HFF-Myc (cell line): ENCODE data around the gene NUDT4.

Experiments used
- DNase-seq: peaks from one replicate; pipeline ENCODE4 v3.0.0-alpha.2; 2011; ENCODE audit warnings: low read depth; ENCODE audit errors: extremely low read depth
- H3K4me3 ChIP-seq: replicated peaks from 2 replicates; pipeline ENCODE4 v1.5.1; 2011; ENCODE audit warnings: low read depth, mild to moderate bottlenecking, control low read depth, low read length
- CTCF ChIP-seq: IDR thresholded peaks from 2 replicates; pipeline ENCODE4 v1.5.1; 2012; ENCODE audit warnings: mild to moderate bottlenecking, low read depth, low read length, control low read depth; ENCODE audit errors: missing control alignments

Gene NUDT4

GRCh38 chr12:93377252-93378195 lies at the start of gene NUDT4:
Gene NUDT4, plus strand, starts transcription at chr12:93377925. Its CDS starts 398 bp downstream, at chr12:93378323.
- peak; percentile 67 for DNase-seq
- TF ChIP-seq CTCF: no peak
- peak within 1 kb of the TSS; percentile 94 for H3K4me3 ChIP-seq

DNA sequence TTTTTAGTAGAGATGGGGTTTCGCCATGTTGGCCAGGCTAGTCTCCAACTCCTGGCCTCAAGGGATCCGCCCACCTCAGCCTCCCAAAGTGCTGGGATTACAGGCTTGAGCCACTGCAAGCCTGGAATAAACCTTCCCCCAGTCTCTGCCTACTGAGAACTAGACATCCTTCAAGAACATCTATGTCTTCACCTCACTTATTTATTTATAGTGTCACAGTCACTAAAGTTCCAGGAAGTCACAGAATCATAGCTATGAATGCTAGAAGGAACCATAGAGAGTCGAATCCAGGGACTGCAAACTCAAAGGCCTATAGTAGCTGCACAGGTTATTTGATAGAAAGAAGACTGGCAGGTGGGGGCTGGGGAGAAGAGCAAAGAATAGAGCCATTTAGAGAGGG lies 44.7 kb upstream of the NUDT4 start:
- no peak overlapping the region for H3K4me3 ChIP-seq
- TF ChIP-seq CTCF: no peak
- DNase-seq: no peak

- H3K4me3 ChIP-seq: no peak overlapping the region
- DNase-seq: no peak
- TF ChIP-seq CTCF: no peak
Observed at GRCh38 chr12:93333828-93334227, 43.9 kb upstream of the NUDT4 start.

GRCh38 chr12:93335603-93336162 lies 42.0 kb upstream of the NUDT4 start:
- TF ChIP-seq CTCF: no peak
- no peak for DNase-seq

DNA sequence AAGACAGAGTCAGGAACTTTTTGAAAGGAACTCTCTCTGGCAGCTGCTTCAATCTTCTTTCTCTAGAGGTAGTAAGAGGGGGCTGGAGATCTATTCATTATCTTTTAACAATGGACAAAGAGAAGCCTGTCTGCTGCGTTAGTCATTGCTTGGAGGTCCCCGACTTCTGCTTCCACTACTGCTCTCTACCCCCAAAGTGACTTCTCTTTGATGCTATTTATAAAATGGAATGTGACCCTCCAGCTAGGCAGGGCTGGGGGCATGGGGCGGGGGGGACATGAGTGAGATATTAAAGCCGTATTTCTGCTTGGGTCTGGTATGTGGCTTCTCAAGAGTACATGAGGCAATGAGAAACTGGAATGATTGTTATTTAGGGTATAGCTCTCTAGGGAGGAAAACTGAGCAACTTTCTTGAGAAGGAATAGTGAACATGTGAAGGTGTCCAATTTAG lies 41.4 kb upstream of the NUDT4 start:
- DNase-seq: no peak
- H3K4me3 ChIP-seq: no peak overlapping the region
- TF ChIP-seq CTCF: no peak

More at GRCh38 chr12:93335603-93336162, 42.0 kb upstream of the NUDT4 start:
- H3K4me3 ChIP-seq: no peak overlapping the region

- H3K4me3 ChIP-seq: no peak overlapping the region
- DNase-seq: no peak
- TF ChIP-seq CTCF: no peak
Observed at GRCh38 chr12:93338598-93338997, 39.1 kb upstream of the NUDT4 start.
